Measurements from ENCODE around the gene ANLN.

GRCh38 chr7:36369171-36369570 is 20.5 kb upstream of the ANLN start:
- TF ChIP-seq SIN3A (IDR thresholded peaks at IDR 0.05; ENCODE audit: borderline replicate concordance, insufficient read depth, low read length): no peak
- TF ChIP-seq TAF1 (IDR thresholded peaks at IDR 0.05; ENCODE audit: borderline replicate concordance, insufficient read depth, low read length): no peak
